OCI-LY3 (cell line): ENCODE results near the gene MTHFSD.

Experiments used
- EZH2phosphoT487 ChIP-seq: fragments of 200-600 bp; shearing (Covaris generic); IDR thresholded peaks from 2 replicates; pipeline ENCODE4 v1.6.1; 2018; ENCODE audit warnings: antibody characterized with exemption, mixed run types, low read depth
- TF ChIP-seq, protein P1 (sequence below): fragments of 200-600, 300-600 bp; sonication (generic); IDR thresholded peaks from 2 replicates; pipeline ENCODE4 v1.5.1; 2014; ENCODE audit warnings: antibody characterized with exemption, low read length, low read depth

DNA sequence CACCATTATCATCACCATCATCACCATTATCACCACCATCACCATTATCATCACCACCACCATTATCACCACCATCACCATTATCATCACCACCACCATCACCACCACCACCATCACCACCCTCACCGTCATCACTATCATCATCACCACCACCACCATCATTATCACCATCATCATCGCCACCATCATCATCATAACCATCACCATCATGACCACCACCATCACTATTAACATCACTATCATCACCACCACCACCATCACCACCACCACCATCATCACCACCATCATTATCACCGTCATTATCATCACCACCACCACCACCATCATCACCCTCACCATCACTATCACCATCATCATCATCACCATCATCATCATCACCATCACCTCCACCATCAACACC is 32.5 kb upstream of the MTHFSD start:
- TF ChIP-seq, protein P1, sequence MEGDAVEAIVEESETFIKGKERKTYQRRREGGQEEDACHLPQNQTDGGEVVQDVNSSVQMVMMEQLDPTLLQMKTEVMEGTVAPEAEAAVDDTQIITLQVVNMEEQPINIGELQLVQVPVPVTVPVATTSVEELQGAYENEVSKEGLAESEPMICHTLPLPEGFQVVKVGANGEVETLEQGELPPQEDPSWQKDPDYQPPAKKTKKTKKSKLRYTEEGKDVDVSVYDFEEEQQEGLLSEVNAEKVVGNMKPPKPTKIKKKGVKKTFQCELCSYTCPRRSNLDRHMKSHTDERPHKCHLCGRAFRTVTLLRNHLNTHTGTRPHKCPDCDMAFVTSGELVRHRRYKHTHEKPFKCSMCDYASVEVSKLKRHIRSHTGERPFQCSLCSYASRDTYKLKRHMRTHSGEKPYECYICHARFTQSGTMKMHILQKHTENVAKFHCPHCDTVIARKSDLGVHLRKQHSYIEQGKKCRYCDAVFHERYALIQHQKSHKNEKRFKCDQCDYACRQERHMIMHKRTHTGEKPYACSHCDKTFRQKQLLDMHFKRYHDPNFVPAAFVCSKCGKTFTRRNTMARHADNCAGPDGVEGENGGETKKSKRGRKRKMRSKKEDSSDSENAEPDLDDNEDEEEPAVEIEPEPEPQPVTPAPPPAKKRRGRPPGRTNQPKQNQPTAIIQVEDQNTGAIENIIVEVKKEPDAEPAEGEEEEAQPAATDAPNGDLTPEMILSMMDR: no peak
- no peak for TF ChIP-seq EZH2phosphoT487
